ENCODE measurements around the gene OR2M2.

Gene OR2M2

DNA sequence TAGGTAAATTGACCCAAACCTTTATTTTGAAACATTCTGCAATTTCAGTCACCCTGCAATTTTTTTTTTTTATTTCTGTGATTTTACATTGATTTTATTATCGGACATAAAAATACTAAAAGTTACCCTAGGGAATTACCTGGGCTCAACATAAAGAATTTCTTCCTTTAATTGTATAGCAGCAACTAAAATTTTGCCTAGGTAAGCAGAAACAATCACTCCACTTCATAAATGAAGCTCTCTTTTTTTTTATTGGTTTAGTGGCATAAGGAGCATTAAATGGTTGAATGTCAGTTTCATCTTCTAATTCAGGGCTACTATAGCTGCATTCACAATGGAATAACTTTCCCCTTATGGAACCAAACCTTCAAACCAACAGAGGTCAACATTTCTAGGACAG, 41.3 kb downstream of the OR2M2 start:
- DNase-seq (ENCODE audit: extremely low read depth, insufficient read length), result no peak
- Histone ChIP-seq H3K27me3 (replicated peaks; ENCODE audit: control insufficient read depth, insufficient read depth, low read length) (no peaks in the 10 kb centered on the region), H3K4me3 (replicated peaks; ENCODE audit: low read depth, low read length) (no peak overlapping the region), H3K36me3 (ENCODE audit: control insufficient read depth, insufficient read depth, low read length) (no peaks in the 10 kb centered on the region)
- TF ChIP-seq, protein P1, sequence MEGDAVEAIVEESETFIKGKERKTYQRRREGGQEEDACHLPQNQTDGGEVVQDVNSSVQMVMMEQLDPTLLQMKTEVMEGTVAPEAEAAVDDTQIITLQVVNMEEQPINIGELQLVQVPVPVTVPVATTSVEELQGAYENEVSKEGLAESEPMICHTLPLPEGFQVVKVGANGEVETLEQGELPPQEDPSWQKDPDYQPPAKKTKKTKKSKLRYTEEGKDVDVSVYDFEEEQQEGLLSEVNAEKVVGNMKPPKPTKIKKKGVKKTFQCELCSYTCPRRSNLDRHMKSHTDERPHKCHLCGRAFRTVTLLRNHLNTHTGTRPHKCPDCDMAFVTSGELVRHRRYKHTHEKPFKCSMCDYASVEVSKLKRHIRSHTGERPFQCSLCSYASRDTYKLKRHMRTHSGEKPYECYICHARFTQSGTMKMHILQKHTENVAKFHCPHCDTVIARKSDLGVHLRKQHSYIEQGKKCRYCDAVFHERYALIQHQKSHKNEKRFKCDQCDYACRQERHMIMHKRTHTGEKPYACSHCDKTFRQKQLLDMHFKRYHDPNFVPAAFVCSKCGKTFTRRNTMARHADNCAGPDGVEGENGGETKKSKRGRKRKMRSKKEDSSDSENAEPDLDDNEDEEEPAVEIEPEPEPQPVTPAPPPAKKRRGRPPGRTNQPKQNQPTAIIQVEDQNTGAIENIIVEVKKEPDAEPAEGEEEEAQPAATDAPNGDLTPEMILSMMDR (IDR thresholded peaks at IDR 0.05; ENCODE audit: insufficient read depth, low read length, poor library complexity, severe bottlenecking), result no peak

DNA sequence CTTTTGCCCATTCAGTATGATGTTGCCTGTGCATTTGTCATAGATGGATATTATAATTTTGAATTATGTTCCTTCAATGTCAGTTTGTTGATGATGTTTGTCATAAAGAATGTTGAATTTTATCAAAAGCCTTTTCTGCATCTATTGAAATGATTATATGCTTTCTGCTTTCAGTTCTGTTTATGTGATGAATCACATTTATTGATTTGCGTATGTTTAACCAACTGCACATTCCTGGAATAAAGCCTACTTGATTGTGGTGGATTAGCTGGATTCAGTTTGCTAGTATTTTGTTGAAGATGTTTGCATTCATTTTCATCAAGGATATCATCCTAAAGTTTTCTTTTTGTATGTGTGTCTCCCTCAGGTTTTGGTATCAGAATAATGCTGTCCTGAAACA, 50.9 kb downstream of the OR2M2 start:
- TF ChIP-seq, protein P1 (IDR thresholded peaks at IDR 0.05; ENCODE audit: insufficient read depth, low read length, poor library complexity, severe bottlenecking), result no peak
- Histone ChIP-seq H3K4me3 (replicated peaks; ENCODE audit: low read depth, low read length) (no peak overlapping the region), H3K27me3 (replicated peaks; ENCODE audit: control insufficient read depth, insufficient read depth, low read length) (no peaks in the 10 kb centered on the region), H3K36me3 (ENCODE audit: control insufficient read depth, insufficient read depth, low read length) (no peaks in the 10 kb centered on the region)
- DNase-seq (ENCODE audit: extremely low read depth, insufficient read length), result no peak

DNA sequence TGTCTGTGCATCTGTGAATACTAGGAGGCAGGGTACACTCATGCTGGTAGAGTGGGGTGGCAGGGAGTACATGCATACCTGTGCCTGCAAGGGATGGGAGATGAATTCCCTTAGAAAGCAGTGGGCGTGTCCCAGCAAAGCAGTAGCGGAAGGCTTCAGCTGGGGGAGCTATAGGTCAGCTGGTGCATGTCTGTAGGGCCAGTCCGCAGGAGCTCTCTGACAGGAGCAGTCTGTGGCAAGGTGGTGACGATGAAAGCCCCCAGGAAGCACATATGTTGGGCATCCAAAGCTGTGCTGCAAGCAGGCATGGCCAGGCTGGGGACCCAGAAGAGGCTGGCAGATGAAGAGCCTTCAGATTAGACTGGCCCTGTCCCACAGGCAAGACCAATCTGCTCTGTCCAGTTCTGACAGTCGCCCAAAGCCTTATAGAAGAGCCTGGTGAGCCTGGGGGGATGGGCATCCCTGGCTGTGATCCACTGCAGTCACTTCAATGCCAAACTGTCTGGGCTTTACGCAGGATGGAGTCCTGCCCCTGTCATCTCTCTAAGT, 54.8 kb downstream of the OR2M2 start:
- Histone ChIP-seq H3K36me3 (ENCODE audit: control insufficient read depth, insufficient read depth, low read length) (no peaks in the 10 kb centered on the region), H3K4me3 (replicated peaks; ENCODE audit: low read depth, low read length) (no peak overlapping the region), H3K27me3 (replicated peaks; ENCODE audit: control insufficient read depth, insufficient read depth, low read length) (no peaks in the 10 kb centered on the region)
- no peak for DNase-seq (ENCODE audit: extremely low read depth, insufficient read length)
- TF ChIP-seq, protein P1 (IDR thresholded peaks at IDR 0.05; ENCODE audit: insufficient read depth, low read length, poor library complexity, severe bottlenecking), result no peak

All from GM06990 (cell line).